Measurements from ENCODE around the gene RAI1.

The RAI1 gene

DNA sequence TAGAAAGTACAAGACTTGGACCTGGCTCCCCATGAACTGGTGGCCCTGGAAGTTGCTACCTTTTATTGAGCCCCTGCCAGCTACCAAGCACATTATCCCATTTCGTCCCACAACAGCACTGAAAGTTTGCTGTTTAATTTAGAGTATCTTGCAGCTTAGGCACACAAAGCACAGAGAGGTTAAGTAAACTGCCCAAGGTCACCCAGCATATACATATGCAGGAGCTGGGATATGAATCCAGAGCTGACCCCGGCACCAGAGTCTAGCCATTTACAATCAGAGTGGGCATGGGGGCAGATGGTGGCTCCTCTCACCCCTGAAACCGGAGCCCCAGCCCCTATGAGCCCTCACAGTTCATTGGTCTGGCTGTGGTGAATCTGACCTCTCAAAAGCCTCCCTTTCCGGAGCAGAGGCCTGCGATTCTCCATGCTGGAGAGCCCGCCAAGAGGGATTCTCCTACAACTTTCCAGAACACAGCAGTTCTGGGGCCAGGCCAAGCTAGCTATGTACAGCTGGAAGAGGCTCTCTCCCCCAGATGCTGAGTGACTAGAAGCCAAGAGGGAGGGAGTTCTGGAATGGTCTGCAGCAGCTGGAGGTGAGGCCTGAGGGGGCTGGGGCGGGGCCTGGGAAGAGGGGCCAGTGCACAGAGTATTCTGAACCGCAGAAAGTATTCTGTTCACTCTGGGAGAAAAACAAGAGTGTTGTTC lies 97.2 kb downstream of the RAI1 start:
- in situ Hi-C loops (cut with MboI; ENCODE audit: low sequenced_read_pairs), result no loop called here

DNA sequence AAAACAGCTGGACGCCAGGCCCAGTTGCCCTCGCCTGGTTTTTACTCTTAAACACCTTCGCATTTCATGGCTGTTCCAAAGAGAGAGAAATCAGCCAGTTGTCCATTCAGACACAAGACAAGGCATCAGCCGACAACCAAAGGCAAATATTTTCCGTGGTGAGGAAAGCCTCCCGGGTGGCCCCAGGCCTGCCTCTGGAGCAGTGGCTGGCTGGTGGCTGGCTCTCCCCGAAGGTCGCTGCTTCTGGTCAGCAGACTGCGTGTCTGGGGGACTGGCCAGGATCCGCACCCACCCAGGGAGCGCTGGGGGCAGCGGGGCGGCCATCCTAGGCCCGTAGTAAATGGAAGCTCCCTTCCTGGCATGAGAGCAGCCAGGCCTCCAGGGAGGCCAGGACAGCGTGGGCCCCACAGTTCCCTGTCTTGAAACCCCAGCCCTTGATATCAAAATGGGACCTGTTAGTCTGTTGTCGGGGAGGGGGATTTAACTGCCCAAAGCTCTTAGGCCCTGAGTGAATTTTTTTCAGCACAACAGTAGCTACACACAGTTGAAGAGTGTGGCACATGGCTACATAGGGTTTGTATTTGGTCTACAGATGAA lies 97.9 kb downstream of the RAI1 start:
- in situ Hi-C loops (cut with MboI; ENCODE audit: low sequenced_read_pairs), result no loop called here

DNA sequence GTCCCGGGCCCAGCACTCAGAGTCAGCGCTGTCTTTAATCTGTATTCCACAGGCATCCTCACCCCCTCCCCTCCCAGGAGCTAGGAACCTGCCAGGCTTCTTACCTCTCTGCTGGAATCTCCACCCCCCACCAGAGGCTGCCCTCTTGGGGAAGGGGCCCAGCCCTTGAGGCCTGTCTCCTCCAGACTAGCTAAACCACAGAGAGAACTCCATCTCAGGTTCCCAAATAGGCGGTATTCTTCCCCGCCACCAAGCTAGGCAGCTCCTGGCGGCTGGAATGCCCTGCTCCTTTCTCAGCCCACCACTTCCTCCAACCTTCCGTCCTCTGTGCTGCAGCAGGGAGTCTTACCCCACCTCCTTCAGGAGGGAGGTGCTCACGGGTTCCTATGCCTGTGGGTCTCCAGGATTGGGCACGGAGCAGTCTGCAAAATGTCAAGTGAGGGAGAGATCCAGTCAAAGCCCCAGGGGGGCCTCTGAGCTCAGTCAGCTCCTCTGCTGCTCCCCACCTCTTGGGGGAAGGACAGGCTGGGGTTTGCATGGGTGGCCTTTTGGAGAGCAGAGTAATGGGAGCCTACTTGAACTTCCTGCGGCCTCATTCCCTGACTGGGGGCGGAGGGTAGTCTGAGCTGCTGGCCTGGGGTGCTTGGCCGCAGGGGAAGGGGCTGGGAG lies 99.8 kb downstream of the RAI1 start:
- in situ Hi-C loops (cut with MboI; ENCODE audit: low sequenced_read_pairs), result no loop called here

DNA sequence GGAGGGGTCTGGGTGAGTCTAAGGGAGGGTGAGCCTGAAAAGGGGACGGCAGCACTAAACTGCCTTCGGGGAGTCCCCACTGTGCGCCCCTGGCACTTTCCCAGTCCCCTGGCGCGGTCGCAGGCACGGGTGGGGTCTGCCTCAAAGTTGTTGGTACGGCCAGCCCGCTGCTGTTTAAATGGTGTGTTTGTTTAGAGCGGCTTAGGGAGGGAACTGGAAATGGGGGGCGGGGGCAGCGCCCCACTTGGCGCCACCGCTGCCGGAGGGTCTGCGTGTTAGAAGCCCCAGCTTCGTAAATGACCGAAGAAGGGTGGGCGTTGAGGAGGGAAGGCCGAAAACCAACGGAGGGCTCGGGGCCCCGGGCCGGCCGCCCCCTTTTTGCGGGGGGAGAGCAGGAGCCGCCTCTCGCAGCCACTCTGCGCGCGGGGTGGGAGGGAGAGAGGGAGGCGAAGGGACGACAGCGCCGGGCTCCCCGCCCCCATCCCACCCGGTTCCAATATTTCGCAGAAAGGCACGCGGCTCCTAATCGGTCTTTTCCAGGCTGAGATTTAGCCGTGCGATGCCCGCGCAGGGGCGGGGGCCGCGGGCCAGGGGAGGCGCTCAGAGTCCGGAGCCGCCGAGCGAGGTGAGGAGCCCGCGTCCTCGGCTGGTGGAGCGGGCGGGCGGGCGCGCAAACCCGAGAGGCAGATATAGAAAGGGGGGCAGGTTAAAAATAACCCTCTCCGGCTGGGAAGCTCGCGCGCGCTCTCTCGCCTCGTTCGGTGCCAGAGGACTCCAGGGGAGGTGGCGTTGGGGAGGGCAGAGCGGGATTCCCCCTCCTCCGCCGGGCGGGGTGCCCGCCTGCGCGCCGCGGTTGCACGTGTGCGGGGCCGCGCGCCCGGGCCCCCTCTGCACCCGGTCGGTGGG lies 100.6 kb downstream of the RAI1 start:
- in situ Hi-C loops (cut with MboI; ENCODE audit: low sequenced_read_pairs), result no loop called here

DNA sequence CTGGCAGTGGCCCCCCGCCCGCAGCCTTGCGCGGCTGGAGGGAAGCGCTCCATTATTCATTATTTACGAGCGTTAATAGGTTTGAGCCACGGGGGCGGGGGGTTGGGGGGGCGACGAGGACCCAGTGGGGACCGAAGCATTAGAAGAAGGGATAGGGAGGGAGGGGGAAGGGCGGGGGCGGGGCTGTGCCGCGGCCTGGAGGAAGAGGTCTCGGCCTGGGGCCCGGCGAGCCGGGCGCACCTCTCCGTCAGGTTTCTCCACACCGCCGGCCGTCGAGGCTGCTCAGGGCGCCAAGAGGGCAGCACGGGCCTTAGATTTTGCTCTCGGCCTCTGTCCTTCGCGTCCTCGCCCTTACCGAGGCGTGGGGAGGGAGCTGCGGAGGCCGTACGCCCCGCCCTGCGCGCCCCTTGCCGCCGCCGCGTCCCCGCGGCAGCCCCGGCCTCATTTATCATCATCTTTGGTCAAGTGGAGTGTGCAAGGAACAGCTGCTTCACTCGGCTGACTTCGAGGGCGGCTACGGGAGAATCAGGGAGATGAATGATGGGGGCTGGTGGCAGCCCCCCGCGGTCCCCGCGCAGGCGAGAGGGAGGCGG lies 101.4 kb downstream of the RAI1 start:
- in situ Hi-C loops (cut with MboI; ENCODE audit: low sequenced_read_pairs), result no loop called here

DNA sequence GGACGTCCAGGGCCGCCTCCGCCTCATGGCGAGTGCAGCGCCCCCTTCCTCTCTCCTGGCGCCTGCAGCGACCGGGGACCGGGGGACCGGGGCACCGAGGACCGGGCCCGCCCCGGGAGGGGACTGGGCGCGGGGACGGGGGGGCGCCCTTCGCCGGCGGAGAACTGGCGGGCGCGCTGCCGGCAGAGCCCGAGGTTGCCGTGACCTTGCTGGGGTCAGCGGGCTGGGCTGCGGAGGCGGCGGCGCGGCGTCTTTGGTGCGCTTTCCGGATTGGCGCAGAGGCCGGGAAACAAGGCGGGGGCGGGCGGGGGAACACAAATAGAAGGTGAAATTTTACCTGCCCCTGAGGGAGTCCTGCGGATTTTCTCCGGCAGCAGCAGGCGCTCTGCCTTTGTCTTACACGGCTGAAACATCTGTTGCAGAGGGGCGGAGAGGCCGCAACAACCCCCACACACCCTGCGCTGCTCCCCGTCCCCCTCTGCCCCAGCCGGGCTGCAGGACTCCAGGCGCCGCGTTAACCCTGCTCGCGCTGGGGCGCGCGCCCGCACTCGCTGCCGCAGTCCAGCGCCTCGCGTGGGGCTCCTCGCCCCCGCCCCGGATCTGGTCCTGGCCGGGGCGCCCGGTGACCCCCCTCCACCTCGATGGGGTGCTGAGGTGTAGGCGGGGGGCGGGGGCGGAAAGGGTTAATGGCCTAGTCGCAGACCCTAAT lies 102.0 kb downstream of the RAI1 start:
- in situ Hi-C loops (cut with MboI; ENCODE audit: low sequenced_read_pairs), result no loop called here

DNA sequence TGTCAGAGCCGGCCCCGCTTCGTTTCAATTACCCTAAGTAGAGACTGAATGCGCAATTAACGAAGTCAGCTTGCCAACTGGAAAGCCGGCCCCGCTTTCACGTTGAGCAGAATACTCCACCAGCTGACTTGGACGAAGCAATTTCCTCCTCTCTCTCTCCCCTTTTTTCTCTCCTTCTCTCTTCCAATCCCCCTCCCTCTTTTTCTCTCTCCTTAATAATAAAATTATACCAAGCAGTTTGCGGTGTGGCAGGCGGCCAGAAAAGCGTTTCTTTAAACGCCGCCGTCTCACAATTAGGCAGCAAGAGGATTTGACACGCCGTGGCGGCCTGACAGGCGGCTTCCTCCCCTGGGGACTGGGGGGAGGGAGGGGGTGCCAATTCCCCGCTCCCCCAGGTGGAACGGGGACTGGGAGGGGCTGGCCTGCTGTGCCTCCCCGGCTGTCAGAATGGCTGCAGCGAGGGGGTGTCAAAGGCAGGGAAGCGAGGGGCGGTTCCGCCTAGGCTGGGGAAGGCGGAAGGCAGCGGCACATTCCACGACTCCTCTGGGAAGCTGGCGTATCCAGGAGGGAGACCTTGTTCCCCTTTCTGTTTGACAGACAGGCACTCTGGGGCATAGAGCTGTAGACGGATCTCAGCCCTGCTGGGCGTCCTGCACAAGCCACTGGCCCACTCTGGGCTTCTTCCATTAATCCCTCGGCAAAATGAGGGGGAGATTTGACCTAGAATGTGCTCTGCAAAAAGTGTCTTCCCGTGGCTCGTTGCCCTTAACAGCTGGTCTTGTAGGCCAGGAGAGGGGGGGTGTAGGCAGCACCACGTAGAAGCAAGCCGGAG lies 102.8 kb downstream of the RAI1 start:
- in situ Hi-C loops (cut with MboI; ENCODE audit: low sequenced_read_pairs), result no loop called here

DNA sequence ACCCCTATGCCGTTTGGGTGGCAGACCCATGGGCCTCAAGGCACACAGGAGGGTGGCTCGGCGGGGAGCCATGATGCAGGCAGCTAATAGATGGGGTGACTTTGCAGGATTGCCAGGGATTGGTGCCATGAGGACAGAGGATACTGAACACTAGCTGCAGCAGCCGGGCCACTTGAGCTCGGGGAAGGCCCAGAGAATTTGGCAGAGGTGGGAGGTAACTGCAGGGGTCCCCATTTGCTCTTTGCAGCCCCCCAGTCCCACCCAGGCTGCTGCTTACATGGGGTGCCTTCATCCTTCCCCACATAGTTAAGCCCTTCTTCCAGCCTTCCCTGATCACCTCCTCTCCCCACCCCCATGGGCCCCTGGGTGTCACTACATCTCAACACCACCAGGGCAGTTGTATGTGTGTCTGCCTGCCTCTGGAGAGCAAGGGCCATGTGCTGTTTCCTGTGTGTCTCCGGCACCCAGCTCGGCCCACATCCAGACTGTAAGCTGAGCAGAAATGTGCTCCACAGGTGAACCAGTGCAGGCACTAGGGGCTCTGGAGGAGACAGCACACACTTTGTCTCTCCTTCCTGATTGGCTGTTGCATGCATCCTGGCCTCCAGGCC lies 103.5 kb downstream of the RAI1 start:
- in situ Hi-C loops (cut with MboI; ENCODE audit: low sequenced_read_pairs), result no loop called here

DNA sequence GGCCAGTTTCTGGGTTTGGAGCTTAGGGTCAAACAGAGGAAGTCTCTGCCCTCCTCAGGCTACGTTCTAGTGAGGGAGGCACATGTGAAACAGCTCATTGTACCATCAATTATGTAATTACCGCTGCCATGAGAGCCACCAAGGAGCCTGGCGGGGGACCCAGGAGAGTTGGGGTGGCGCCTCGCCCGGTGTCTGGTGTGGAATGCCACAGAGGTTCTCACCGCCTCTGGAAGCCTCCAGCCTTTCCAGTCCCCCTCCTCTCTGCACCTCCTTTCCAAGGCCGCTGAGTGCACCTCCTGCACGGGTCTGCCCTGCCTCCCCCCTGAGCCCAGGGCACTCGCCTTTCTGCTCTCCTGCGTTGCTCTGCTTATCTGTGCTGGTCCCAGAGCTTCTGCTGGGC lies 104.1 kb downstream of the RAI1 start:
- in situ Hi-C loops (cut with MboI; ENCODE audit: low sequenced_read_pairs), result no loop called here

DNA sequence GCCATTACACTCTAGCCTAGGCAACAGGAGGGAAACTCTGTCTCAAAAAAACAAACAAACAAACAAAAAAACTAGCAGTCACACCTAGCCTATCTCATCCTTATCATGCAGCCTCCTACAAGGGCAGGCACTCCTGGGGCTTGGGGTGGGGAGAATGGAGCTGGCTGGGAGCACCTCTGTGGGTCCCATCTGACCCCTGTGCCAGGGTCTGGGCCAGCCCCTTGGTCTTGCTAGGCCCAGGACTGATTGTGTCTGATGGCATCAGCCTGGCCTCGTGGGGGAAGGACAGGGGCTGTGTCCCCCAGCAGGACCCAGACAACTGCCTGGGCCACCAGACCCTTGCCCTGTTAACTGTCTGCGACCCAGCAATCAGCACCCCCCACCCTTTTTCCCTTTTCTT lies 105.7 kb downstream of the RAI1 start:
- in situ Hi-C loops (cut with MboI; ENCODE audit: low sequenced_read_pairs), result no loop called here

DNA sequence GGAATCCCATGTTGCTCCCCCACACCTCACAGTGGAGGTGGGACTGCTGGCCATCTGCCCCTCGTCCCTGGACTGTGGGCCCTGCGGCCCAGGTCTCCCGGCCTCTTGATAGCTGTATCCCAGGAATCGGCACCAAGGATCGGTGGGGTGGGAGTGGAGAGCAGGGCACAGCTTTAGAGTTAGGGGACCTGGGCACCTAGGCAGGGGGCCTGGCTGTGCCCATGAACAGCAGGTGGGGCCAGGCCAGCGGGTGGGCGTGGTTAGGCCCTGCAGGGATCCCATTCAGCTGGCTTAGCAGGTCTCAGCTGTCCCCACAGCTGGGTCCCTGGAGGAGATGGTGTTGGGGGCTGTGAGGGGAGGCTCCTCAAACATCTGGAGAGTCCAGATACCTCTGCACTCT lies 106.3 kb downstream of the RAI1 start:
- in situ Hi-C loops (cut with MboI; ENCODE audit: low sequenced_read_pairs), result no loop called here

DNA sequence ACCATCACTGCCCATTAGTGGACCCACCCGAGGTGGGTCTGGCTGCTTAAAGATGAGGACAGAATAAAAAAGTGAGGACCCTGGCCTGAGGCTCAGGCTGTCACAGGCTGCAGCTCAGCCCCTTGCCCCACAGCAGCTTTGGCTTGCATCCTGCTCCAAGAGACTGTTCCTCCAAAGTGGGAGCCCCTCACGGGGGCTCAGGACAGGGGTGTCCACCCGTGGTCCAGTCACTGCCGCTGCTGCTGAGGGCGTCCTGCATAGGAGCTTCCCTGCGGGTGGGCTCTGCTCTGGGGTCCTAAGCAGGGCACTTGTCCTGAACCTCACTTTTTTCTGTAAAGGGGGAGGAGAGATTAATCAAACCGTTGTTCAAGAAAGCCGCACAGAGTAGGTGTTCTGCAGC lies 107.7 kb downstream of the RAI1 start:
- in situ Hi-C loops (cut with MboI; ENCODE audit: low sequenced_read_pairs), result no loop called here

DNA sequence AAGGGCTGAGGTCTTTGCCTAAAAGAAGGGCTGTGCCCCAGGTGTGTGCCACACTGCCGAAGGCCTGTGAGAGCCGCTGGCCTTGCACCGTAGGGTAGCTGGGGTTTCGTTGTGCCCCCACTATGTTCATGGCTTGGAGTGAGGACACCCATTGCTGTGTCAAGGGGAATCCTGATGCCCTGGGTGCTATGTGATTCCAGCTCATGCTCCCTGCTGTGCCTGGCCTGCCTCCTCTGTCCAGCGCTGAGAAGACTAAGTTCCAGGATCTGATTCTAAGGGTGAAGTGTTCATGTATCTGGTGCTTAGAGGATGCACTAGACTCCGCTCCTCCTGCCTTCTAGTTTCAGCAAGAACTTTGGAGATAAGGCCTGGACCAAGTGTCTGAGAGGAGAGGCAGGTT lies 108.2 kb downstream of the RAI1 start:
- in situ Hi-C loops (cut with MboI; ENCODE audit: low sequenced_read_pairs), result no loop called here

DNA sequence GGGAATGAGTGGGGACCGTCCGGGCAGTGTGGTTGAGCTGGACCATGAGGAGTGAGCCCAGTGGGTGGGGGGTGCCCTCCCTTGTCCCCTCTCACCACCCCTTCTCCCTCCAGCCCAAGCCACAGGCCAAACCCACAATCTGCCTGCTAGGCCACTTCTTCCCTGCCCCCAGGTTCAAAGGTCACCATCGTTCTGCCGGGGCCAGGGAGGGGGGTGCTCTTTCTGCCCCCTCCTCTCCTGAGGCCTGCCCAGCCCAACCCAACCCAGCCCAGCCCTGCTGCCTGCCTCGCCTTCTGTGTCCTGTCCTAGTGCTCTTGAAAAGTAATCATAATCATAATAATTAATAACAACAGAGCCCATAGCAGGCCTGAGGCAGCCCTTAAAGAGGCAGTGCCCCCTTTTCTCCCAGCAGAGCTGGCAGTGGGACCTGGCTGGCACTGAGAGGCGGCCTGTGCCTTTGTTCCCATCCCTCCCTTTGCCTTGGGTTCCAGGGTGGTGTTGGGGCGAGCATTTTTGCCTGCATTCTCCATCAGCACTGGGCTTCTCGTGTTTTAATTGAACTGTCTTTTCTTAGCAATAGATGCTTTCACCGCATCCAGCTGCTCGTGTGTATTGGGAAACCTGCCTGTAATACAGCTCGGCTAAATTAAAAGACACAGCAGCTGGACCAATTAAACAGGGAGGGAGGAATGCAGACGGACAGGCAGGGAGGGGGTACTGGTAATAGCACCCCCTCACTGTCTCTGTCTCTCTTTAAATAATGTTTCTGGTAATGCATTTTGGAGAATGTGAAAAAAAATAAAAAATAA lies 108.8 kb downstream of the RAI1 start:
- in situ Hi-C loops (cut with MboI; ENCODE audit: low sequenced_read_pairs), result no loop called here

DNA sequence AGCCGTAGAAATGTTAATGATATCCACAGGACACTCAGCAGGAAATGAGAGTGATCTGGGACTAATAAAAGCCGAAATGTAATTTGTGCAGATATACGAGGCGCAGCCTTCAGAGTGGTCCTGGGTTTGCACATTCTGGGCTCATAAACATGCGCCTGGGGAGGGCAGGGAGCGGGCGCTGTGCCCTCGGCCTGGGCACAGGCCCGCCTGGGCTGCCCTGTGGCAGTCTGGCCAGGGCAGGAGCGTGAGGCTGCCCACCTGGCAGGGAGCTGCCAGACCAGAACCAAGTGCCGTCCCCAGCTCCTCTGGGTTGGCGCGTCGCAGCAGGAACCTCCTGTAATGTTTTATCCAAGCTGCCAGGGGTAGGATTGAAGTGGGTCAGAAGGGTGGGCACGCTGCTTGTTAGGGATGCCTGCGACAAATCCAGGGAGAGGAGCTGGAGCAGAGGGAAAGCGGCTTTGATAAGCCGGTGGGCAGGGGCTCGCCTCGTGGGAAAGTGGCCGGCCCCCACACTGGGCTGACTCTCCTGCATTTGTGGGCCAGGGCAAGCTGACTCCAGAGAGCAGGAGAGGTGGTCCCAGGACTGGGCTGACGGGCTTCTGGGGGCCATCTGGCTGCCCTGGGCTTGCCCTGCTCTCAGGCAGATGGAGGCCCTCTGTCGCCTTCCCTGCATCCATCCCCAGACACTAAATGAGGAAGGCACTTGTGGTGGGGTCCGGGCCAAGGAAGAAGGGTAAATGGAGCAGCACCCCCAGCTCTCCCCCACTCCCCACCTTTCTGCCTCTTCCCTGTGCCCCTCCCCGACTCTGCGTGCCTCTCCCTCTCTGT lies 109.6 kb downstream of the RAI1 start:
- in situ Hi-C loops (cut with MboI; ENCODE audit: low sequenced_read_pairs), result no loop called here

DNA sequence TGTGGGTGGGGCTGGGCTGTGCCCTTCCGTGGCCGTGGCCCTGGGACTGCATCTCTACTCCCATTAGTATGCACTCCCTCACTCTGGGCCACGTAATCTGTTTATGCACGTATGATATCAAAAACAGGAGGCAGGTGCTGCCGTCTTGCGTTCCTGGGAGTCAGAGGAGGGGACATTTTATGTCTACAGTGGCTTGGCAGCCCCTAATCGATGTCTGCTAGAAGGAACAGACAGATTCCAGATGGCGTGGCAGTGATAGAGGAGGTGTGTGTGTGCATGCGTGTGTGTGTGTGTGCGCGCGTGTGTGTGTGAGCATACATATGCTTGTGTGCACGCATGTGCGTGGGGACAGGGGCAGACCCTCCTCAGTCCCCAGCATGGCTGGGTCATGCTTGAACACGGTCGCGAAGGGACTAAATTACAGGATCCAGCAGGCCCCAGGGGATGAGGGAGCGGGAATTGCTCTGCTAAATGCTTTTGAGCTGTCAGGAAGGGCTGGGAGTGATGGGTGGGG lies 110.8 kb downstream of the RAI1 start:
- in situ Hi-C loops (cut with MboI; ENCODE audit: low sequenced_read_pairs), result no loop called here
